H9 (cell line): ENCODE results near the gene RPS21. TPM values are rescaled to one million over a fixed set of nuclear protein-coding genes. Genes with fewer than 3 reads are reported as not detected.

ENCODE experiments used
- DNase-seq: peaks from one replicate; pipeline ENCODE4 v3.0.0-alpha.2; 2017
- H2AFZ ChIP-seq: one replicate; pipeline ENCODE4 v1.6.1; 2013; ENCODE audit warnings: mild to moderate bottlenecking, low read length, control low read depth, moderate library complexity
- H2AK5ac ChIP-seq: 2 replicates; pipeline ENCODE4 v1.6.1; 2013; ENCODE audit warnings: low read length, control low read depth, mixed read lengths; ENCODE audit not compliant: insufficient read length
- H2BK120ac ChIP-seq: one replicate; pipeline ENCODE4 v1.6.1; 2013; ENCODE audit warnings: low read depth, mild to moderate bottlenecking, low read length, control low read depth, inconsistent platforms; ENCODE audit not compliant: poor library complexity, severe bottlenecking
- H2BK12ac ChIP-seq: 2 replicates; pipeline ENCODE4 v1.6.1; 2013; ENCODE audit warnings: low read length, control low read depth, mixed read lengths, low read depth; ENCODE audit not compliant: insufficient read length
- H2BK15ac ChIP-seq: 2 replicates; pipeline ENCODE4 v1.6.1; 2013; ENCODE audit warnings: low read depth, low read length, control low read depth
- H2BK20ac ChIP-seq: one replicate; pipeline ENCODE4 v1.6.1; 2013; ENCODE audit warnings: low read depth, mild to moderate bottlenecking, low read length, control low read depth, inconsistent platforms; ENCODE audit not compliant: poor library complexity, severe bottlenecking
- H2BK5ac ChIP-seq: 2 replicates; pipeline ENCODE4 v1.6.1; 2013; ENCODE audit warnings: low read length, control low read depth, mixed read lengths; ENCODE audit not compliant: insufficient read length
- H3K14ac ChIP-seq: 2 replicates; pipeline ENCODE4 v1.6.1; 2013; ENCODE audit warnings: low read length, control low read depth; ENCODE audit not compliant: insufficient read depth
- H3K18ac ChIP-seq: 2 replicates; pipeline ENCODE4 v1.6.1; 2013; ENCODE audit warnings: low read depth, mild to moderate bottlenecking, mixed read lengths, low read length, control low read depth; ENCODE audit not compliant: insufficient read length
- H3K23ac ChIP-seq: 2 replicates; pipeline ENCODE4 v1.6.1; 2013; ENCODE audit warnings: low read length, control low read depth, mixed read lengths, low read depth; ENCODE audit not compliant: insufficient read length
- H3K23me2 ChIP-seq: 2 replicates; pipeline ENCODE4 v1.6.1; 2013; ENCODE audit warnings: low read depth, mild to moderate bottlenecking, mixed read lengths, low read length, control low read depth; ENCODE audit not compliant: insufficient read length, poor library complexity, severe bottlenecking
- H3K27ac ChIP-seq: 2 replicates; pipeline ENCODE4 v1.5.1; 2013; ENCODE audit warnings: low read length, control low read depth, mixed read lengths, low read depth; ENCODE audit not compliant: insufficient read length
- H3K27me3 ChIP-seq: 2 replicates; pipeline ENCODE4 v1.6.1; 2013; ENCODE audit warnings: low read length, control low read depth, inconsistent platforms; ENCODE audit not compliant: insufficient read depth
- H3K4ac ChIP-seq: 2 replicates; pipeline ENCODE4 v1.6.1; 2013; ENCODE audit warnings: low read depth, mild to moderate bottlenecking, control low read depth, inconsistent platforms, low read length, moderate library complexity
- H3K4me1 ChIP-seq: 2 replicates; pipeline ENCODE4 v1.6.1; 2013; ENCODE audit warnings: low read length, control low read depth, inconsistent platforms; ENCODE audit not compliant: insufficient read depth
- H3K4me2 ChIP-seq: 2 replicates; pipeline ENCODE4 v1.6.1; 2013; ENCODE audit warnings: low read length, control low read depth, mixed read lengths; ENCODE audit not compliant: insufficient read length, insufficient read depth
- H3K56ac ChIP-seq: 2 replicates; pipeline ENCODE4 v1.6.1; 2013; ENCODE audit warnings: low read depth, mild to moderate bottlenecking, mixed read lengths, low read length, control low read depth; ENCODE audit not compliant: insufficient read length
- H3K79me1 ChIP-seq: 2 replicates; pipeline ENCODE4 v1.6.1; 2013; ENCODE audit warnings: low read depth, mild to moderate bottlenecking, moderate library complexity, low read length, control low read depth, inconsistent platforms; ENCODE audit not compliant: insufficient read depth, poor library complexity, severe bottlenecking
- H3K79me2 ChIP-seq: 2 replicates; pipeline ENCODE4 v1.6.1; 2013; ENCODE audit warnings: low read length, control low read depth, inconsistent platforms; ENCODE audit not compliant: insufficient read depth
- H3K9ac ChIP-seq: 2 replicates; pipeline ENCODE4 v1.6.1; 2013; ENCODE audit warnings: low read length, control low read depth, mixed read lengths; ENCODE audit not compliant: insufficient read length; ENCODE audit errors: extremely low read depth
- H3K9me3 ChIP-seq: one replicate; pipeline ENCODE4 v1.6.1; 2013; ENCODE audit warnings: low read depth, low read length, inconsistent platforms; ENCODE audit not compliant: control insufficient read depth
- H3T11ph ChIP-seq: one replicate; pipeline ENCODE4 v1.6.1; 2013; ENCODE audit warnings: mild to moderate bottlenecking, low read length, control low read depth, inconsistent platforms
- H4K20me1 ChIP-seq: one replicate; pipeline ENCODE4 v1.6.1; 2013; ENCODE audit not compliant: control insufficient read depth, insufficient read length, insufficient read depth
- H4K5ac ChIP-seq: 2 replicates; pipeline ENCODE4 v1.6.1; 2013; ENCODE audit warnings: low read depth, mild to moderate bottlenecking, mixed read lengths, low read length, control low read depth; ENCODE audit not compliant: insufficient read length
- H4K8ac ChIP-seq: replicated peaks from 2 replicates; pipeline ENCODE4 v1.6.1; 2013; ENCODE audit warnings: low read length, control low read depth, mixed read lengths, low read depth; ENCODE audit not compliant: insufficient read length
- H4K91ac ChIP-seq: 2 replicates; pipeline ENCODE4 v1.6.1; 2013; ENCODE audit warnings: low read depth, mild to moderate bottlenecking, moderate library complexity, mixed read lengths, low read length, control low read depth; ENCODE audit not compliant: insufficient read length
- H3K27ac Mint-ChIP-seq, 3 experiments: 2 replicates in 2 of 3; 3 replicates in 1 of 3; pipeline ENCODE4 v1.8.0; 2020 to 2021; ENCODE audit warnings: mixed read lengths in 3 of 3, mild to moderate bottlenecking in 1 of 3, moderate library complexity in 1 of 3
- H3K27me3 Mint-ChIP-seq: 2 replicates; pipeline ENCODE4 v1.8.0; 2021; ENCODE audit warnings: low read depth, mild to moderate bottlenecking, moderate library complexity, mixed read lengths
- H3K36me3 Mint-ChIP-seq, 3 experiments: 2 replicates in 2 of 3; 3 replicates in 1 of 3; pipeline ENCODE4 v1.8.0; 2020 to 2021; ENCODE audit warnings: low read depth in 3 of 3, mixed read lengths in 3 of 3; ENCODE audit not compliant: insufficient read depth in 1 of 3
- H3K4me1 Mint-ChIP-seq, 2 experiments: 2 replicates each; pipeline ENCODE4 v1.8.0; 2020; ENCODE audit warnings: mixed read lengths in 2 of 2
- H3K4me3 Mint-ChIP-seq, 2 experiments: 2 replicates in 1 of 2; 3 replicates in 1 of 2; pipeline ENCODE4 v1.8.0; 2020 to 2021; ENCODE audit warnings: mild to moderate bottlenecking in 2 of 2, mixed read lengths in 2 of 2, moderate library complexity in 1 of 2
- H3K9me3 Mint-ChIP-seq, 2 experiments: 2 replicates in 1 of 2; 3 replicates in 1 of 2; pipeline ENCODE4 v1.8.0; 2020; ENCODE audit warnings: mild to moderate bottlenecking in 2 of 2, mixed read lengths in 2 of 2, moderate library complexity in 1 of 2
- WGBS: extraction: QIAGEN DNeasy Blood & Tissue Kit; methylation state at CpG from one replicate; pipeline ENCODE4 v1.1.7; 2013; ENCODE audit warnings: missing lambda C conversion rate, low lambda C conversion rate, mixed read lengths; ENCODE audit not compliant: insufficient read length; ENCODE audit errors: extremely low coverage; 5-methylcytosine and 5-hydroxymethylcytosine counted together
- total RNA-seq: library from RNA; stranded (reverse); gene quantifications from 2 replicates; pipeline ENCODE4 v1.2.1, GENCODE V29; 2021
- TF ChIP-seq, protein P1 (sequence below): fragments of 200-600 bp; sonication (generic); conservative IDR thresholded peaks from 3 replicates; pipeline ENCODE4 v1.8.0; 2021; ENCODE audit warnings: antibody characterized with exemption, mild to moderate bottlenecking

RPS21 gene
- total RNA-seq, 1 experiment from 2014 or later: 1,715 TPM

DNA sequence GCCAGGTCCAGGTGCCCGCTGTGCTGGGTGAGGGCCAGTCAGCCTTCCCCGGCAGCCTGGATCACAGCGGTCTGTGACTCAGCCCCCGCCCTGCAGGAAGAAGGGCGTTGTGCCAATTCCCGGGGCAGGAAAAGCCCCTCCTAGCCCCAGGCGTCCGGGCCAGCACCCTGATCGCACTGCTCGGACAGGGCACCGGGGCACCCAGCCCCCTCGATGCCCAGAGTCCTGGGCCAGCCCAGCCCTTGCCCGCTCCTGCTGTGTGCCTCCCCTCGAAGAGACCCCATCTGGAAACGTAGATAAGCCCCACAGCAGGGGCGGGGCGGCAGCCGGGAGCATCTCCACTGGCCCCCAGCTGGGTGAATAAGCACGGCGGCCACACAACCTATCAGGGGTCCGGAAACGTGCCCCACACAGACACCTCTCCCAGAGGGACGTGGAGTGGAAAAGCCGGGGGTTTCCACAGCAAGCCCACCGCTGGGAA lies 29.7 kb upstream of the RPS21 start:
- H3K4me2 ChIP-seq: no peak overlapping the region
- H3K27me3 Mint-ChIP-seq: no peaks in the 10 kb centered on the region
- no peak overlapping the region for H3K14ac ChIP-seq
- H2BK20ac ChIP-seq: no peak overlapping the region
- H3K23me2 ChIP-seq: peaks cover 3% of the 10 kb centered on the region
- H3T11ph ChIP-seq: no peak overlapping the region
- no peak overlapping the region for H3K18ac ChIP-seq
- H3K27ac Mint-ChIP-seq: peak overlapping the region in 1 of 3 experiments; percentile 62; a peak in 2 of 7 replicates
- no peak overlapping the region for H3K9ac ChIP-seq
- H2BK5ac ChIP-seq: no peak overlapping the region
- no peaks in the 10 kb centered on the region for H3K9me3 ChIP-seq
- H4K91ac ChIP-seq: no peak overlapping the region
- no peak overlapping the region for H3K27ac ChIP-seq
- H2BK12ac ChIP-seq: no peak overlapping the region
- H3K23ac ChIP-seq: no peak overlapping the region
- H4K5ac ChIP-seq: no peak overlapping the region
- H3K4me1 ChIP-seq: no peaks in the 10 kb centered on the region; the same call in 1 of the 2 replicates
- no peak overlapping the region for H2AK5ac ChIP-seq
- H3K56ac ChIP-seq: no peak overlapping the region
- no CpG with 5 or more reads among the region's 25 CpGs for WGBS
- peaks cover 20 to 41% of the 10 kb centered on the region in 2 experiments for H3K4me1 Mint-ChIP-seq
- no peak overlapping the region for H2BK120ac ChIP-seq
- no peak overlapping the region for H4K8ac ChIP-seq
- H3K79me2 ChIP-seq: peaks cover 4% of the 10 kb centered on the region; the same call in 1 of the 2 replicates
- no peak overlapping the region for H3K4me3 Mint-ChIP-seq
- no peak for DNase-seq
- peaks cover 0 to 10% (median 6%) of the 10 kb centered on the region in 3 experiments; a peak in 5 of 7 replicates for H3K36me3 Mint-ChIP-seq
- TF ChIP-seq, protein P1, sequence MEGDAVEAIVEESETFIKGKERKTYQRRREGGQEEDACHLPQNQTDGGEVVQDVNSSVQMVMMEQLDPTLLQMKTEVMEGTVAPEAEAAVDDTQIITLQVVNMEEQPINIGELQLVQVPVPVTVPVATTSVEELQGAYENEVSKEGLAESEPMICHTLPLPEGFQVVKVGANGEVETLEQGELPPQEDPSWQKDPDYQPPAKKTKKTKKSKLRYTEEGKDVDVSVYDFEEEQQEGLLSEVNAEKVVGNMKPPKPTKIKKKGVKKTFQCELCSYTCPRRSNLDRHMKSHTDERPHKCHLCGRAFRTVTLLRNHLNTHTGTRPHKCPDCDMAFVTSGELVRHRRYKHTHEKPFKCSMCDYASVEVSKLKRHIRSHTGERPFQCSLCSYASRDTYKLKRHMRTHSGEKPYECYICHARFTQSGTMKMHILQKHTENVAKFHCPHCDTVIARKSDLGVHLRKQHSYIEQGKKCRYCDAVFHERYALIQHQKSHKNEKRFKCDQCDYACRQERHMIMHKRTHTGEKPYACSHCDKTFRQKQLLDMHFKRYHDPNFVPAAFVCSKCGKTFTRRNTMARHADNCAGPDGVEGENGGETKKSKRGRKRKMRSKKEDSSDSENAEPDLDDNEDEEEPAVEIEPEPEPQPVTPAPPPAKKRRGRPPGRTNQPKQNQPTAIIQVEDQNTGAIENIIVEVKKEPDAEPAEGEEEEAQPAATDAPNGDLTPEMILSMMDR: no peak
- no peaks in the 10 kb centered on the region for H3K27me3 ChIP-seq
- no peak overlapping the region for H2BK15ac ChIP-seq
- H3K79me1 ChIP-seq: peaks cover 5% of the 10 kb centered on the region
- no peaks in the 10 kb centered on the region for H4K20me1 ChIP-seq
- H3K9me3 Mint-ChIP-seq: no peaks in the 10 kb centered on the region
- no peak overlapping the region for H2AFZ ChIP-seq
- no peak overlapping the region; the same call in 1 of the 2 replicates for H3K4ac ChIP-seq
